ENCODE results near the gene IVNS1ABP. TPM values are rescaled to one million over a fixed set of nuclear protein-coding genes. Genes with fewer than 3 reads are reported as not detected.

The IVNS1ABP gene
- total and polyA plus RNA-seq, 12 donors: 26.0 to 132 (median 64.2) TPM

- ATAC-seq (peak in 4 of 8 donors; percentile 1 to 18 (median 8)), DNase-seq (peak; percentile 12 to 28)
- Histone ChIP-seq H3K9me3 (no peaks in the 10 kb centered on the region), H3K36me3 (no peaks in the 10 kb centered on the region), H3K27ac (peak overlapping the region; percentile 78 to 99 (median 96)), H3K4me3 (peak overlapping the region; percentile 48 to 99 (median 92)), H3K4me1 (peaks cover 3 to 43% (median 37%) of the 10 kb centered on the region in 9 donors), H3K27me3 (no peaks in the 10 kb centered on the region)
- TF ChIP-seq, protein P1, sequence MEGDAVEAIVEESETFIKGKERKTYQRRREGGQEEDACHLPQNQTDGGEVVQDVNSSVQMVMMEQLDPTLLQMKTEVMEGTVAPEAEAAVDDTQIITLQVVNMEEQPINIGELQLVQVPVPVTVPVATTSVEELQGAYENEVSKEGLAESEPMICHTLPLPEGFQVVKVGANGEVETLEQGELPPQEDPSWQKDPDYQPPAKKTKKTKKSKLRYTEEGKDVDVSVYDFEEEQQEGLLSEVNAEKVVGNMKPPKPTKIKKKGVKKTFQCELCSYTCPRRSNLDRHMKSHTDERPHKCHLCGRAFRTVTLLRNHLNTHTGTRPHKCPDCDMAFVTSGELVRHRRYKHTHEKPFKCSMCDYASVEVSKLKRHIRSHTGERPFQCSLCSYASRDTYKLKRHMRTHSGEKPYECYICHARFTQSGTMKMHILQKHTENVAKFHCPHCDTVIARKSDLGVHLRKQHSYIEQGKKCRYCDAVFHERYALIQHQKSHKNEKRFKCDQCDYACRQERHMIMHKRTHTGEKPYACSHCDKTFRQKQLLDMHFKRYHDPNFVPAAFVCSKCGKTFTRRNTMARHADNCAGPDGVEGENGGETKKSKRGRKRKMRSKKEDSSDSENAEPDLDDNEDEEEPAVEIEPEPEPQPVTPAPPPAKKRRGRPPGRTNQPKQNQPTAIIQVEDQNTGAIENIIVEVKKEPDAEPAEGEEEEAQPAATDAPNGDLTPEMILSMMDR (IDR thresholded peaks at IDR 0.05): no peak
- WGBS, 2 donors: 28 to 34% methylated on average over 11 of the region's 11 CpGs
- intact Hi-C loops (cut with DNase I): loop anchor here (2.0 to 10.0 kb wide), 11 partner anchors 109 to 357 kb away; partner anchors contain the start of genes SWT1 (in 2 of the 10) and TRMT1L (in 2 of the 10)
Observed at GRCh38 chr1:185317886-185318310, 855 bp upstream of the IVNS1ABP start.

DNA sequence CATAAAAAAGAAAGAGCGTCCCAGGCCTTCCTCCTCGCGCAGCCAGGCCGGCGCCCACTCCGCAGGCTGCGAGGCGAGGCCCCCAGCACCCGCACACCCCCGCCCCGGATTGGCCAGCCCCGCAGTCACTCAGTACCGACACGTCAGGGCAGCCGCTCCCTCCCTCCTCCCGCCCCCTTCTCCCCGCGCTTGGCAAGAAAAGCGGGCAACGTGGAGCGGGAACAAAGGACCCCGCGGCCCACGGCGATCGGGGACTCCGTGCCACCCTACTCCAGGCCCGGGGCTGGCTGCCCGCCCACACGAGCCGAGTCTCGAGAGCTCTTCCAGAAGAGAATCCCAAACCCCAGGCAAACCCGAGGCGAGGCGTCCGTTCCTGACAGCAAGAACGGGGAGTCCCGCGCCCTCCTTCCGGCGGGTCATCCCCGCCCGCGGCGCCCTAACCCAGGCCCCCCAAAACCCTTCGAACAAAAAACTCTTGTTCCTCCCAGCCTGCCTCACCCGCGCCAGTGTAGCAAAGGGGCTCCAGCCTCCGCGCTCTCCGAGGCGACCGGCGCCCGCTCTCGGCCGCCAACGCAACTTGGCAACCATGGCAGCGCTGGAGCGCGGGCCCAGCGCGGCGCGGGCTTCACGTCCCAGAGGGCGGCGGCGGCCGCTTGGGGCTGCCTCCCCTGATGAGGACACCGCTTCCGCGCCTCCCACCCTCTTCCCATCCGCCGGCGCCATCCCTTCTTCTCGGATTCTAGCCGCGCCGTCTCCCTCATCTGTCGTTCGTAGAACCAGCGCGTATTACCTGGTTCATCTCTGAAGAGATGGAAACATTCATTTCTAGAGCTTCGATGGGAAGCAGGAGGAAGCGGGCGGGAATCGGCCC lies 645 bp downstream of the IVNS1ABP start:
- Histone ChIP-seq H3K27me3 (no peaks in the 10 kb centered on the region), H3K4me3 (peak overlapping the region; percentile 85 to 99 (median 92)), H3K9me3 (no peaks in the 10 kb centered on the region), H3K36me3 (peaks cover 0 to 7% (median 0%) of the 10 kb centered on the region in 9 donors), H3K4me1 (peaks cover 3 to 58% (median 52%) of the 10 kb centered on the region in 9 donors), H3K27ac (peak overlapping the region; percentile 90 to 99 (median 96))
- 0 to 1% methylated on average over 87 to 88 of the region's 88 CpGs for WGBS, 2 donors
- peak; percentile 97 to 98 for DNase-seq
- peak; percentile 85 to 94 (median 90) for ATAC-seq
- intact Hi-C loops (cut with DNase I): loop anchor here (2.0 to 10.0 kb wide), 11 partner anchors 111 to 358 kb away; partner anchors contain the start of genes SWT1 (in 2 of the 10) and TRMT1L (in 2 of the 10)
- TF ChIP-seq, protein P1 (IDR thresholded peaks at IDR 0.05): peak in 2 of 9 donors; percentile 9 to 17

- DNase-seq (no peak), ATAC-seq (no peak)
- H3K9me3 ChIP-seq: no peaks in the 10 kb centered on the region
- peaks cover 0 to 15% (median 2%) of the 10 kb centered on the region in 9 donors for H3K36me3 ChIP-seq
- H3K27me3 ChIP-seq: no peaks in the 10 kb centered on the region
- peak overlapping the region; percentile 6 to 99 (median 96) for H3K27ac ChIP-seq
- intact Hi-C loops (cut with DNase I): loop anchor here (2.0 to 10.0 kb wide), 11 partner anchors 112 to 359 kb away; partner anchors contain the start of genes SWT1 (in 2 of the 10) and TRMT1L (in 2 of the 10)
- 3 to 8% methylated on average over 8 of the region's 8 CpGs for WGBS, 2 donors
- peak overlapping the region; percentile 85 to 99 (median 92) for H3K4me3 ChIP-seq
- TF ChIP-seq, protein P1 (IDR thresholded peaks at IDR 0.05): no peak
- peaks cover 3 to 65% (median 60%) of the 10 kb centered on the region in 9 donors for H3K4me1 ChIP-seq
Observed at GRCh38 chr1:185315445-185316071, 1.5 kb downstream of the IVNS1ABP start.

- no peaks in the 10 kb centered on the region for H3K9me3 ChIP-seq
- peak overlapping the region in 6 of 10 donors; percentile 42 to 99 (median 98) for H3K27ac ChIP-seq
- peak overlapping the region in 8 of 10 donors; percentile 85 to 99 (median 94) for H3K4me3 ChIP-seq
- intact Hi-C loops (cut with DNase I): loop anchor here in 7 of 10 donors (5.0 to 10.0 kb wide), 5 partner anchors 160 to 360 kb away; partner anchors contain the start of genes SWT1 (in 2 of the 7) and TRMT1L (in 2 of the 7)
- no peak for ATAC-seq
- H3K36me3 ChIP-seq: peaks cover 0 to 27% (median 10%) of the 10 kb centered on the region in 9 donors
- no peaks in the 10 kb centered on the region for H3K27me3 ChIP-seq
- DNase-seq: no peak
- TF ChIP-seq, protein P1 (IDR thresholded peaks at IDR 0.05): no peak
- 24 to 29% methylated on average over 1 of the region's 1 CpG for WGBS, 2 donors
- peaks cover 4 to 77% (median 69%) of the 10 kb centered on the region in 9 donors for H3K4me1 ChIP-seq
Observed at GRCh38 chr1:185314411-185314810, 2.6 kb downstream of the IVNS1ABP start.

Data from heart right ventricle (tissue), 16 donors.